ENCODE results near the gene TMEM106C.

The TMEM106C gene

DNA sequence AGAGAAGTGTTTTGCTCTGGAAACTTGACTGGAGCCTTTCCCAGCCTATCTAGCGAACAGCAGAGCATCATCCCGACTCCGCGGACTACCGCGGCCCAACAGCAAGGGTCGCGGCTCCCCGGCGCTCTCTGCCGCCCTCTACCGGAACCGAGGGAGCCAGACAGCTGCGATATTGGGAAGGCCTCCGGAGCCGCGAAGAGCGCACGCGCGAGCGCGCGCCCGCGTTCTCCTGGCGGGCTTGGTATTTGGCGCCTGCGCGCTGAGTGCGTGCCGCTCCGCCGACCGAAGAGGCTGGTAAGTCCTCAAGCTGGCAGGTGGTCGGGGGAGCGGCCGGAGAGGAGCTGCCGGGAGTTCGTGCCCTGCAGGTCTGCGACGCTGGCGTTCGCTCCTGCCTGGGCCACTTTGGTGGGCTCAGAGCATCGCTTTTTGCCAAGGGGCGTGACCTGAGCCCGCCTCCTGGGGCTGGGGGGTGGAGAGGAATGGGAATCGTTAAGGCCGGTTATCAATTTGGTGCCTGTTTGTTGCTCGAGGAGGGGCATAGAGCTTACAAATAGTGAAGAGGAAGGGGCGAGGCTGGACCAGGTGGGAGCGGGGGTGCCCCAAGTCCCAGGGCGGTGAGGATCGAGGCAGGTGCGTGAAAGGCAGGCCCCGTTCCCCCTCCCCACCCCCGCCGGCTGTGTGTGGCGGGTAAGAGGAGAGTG, at the start of gene TMEM106C:
Gene TMEM106C (plus strand): TSS at position 257 of the 701 bp plus-strand sequence. CDS start 641 bp downstream, outside the sequence.
- no peak for TF ChIP-seq JUND (IDR thresholded peaks at IDR 0.05; ENCODE audit: low read depth)
- in situ Hi-C loops (cut with HindIII; ENCODE audit: low pct_unique_long_range_greater_than_20kb, low sequenced_read_pairs): no loop called here
- DNase-seq (ENCODE audit: low read depth in 1 of 2, low spot score in 1 of 2): peak; percentile 95 to 98

DNA sequence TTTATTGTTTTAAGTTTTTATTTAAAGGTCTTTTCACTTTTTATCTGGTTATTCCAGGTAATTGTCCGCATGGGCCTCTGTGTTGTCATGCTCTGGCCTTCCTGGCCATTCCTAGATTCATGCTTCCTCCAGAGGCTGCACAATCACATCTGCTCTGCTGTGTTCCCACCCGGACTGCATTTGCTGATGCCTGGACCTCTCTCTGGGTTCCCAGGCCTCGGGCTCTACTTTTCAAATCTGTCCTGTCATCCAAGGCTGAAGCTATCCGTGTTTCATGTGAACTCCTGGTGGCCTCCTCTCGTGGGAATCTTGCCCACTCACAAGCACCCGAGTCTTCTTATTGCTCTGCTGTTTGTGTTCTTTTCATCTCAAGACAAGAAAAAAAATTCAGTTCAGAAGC, 42.5 kb upstream of the TMEM106C start:
- no peak for TF ChIP-seq JUND (IDR thresholded peaks at IDR 0.05; ENCODE audit: low read depth)
- in situ Hi-C loops (cut with HindIII; ENCODE audit: low pct_unique_long_range_greater_than_20kb, low sequenced_read_pairs): no loop called here
- DNase-seq (ENCODE audit: low read depth in 1 of 2, low spot score in 1 of 2): no peak

- in situ Hi-C loops (cut with HindIII; ENCODE audit: low pct_unique_long_range_greater_than_20kb, low sequenced_read_pairs): no loop called here
- no peak for DNase-seq (ENCODE audit: low read depth in 1 of 2, low spot score in 1 of 2)
- no peak for TF ChIP-seq JUND (IDR thresholded peaks at IDR 0.05; ENCODE audit: low read depth)
These were observed 41.5 kb upstream of the TMEM106C start for GRCh38 chr12:47921907-47922306.

DNA sequence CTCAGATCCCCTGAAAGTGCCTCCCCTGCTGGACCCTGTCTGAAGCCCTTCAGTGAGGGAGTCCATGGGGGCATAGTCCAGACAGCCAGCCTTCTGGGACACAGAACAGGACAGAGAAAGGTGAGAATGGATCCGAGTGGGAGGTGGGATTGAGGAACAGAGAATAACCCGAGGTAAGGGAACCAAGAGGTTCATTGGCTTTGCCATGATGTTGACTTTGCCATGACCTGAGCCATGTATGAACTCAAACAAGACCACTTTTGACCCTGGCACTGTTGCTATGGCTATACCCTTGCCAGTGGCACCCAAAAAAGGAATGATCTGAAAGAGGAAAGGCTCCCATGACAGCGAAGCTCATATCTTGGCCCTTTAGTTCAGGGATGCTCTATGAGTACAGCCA, 36.0 kb upstream of the TMEM106C start:
- TF ChIP-seq JUND (IDR thresholded peaks at IDR 0.05; ENCODE audit: low read depth): no peak
- in situ Hi-C loops (cut with HindIII; ENCODE audit: low pct_unique_long_range_greater_than_20kb, low sequenced_read_pairs): no loop called here
- DNase-seq (ENCODE audit: low read depth in 1 of 2, low spot score in 1 of 2): no peak

DNA sequence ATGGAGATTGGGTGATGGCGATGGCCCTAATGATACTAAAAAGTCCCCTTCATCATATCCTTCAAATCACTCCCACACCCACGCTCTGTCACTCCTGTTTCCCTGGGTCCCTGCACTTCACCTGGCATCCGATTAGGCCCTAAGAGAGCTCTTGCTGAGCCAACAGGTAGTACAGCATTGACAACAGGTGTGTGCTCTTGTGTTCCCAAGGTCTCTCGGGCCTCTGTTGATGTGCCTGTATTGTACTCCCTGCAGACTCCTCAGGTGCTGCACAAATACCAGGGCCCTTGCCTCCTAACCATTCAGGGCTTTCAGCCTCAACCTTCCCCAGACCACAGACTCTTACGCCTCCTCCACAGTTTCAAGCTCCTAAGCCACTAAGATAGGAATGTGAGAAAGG, 32.8 kb upstream of the TMEM106C start:
- no peak for DNase-seq (ENCODE audit: low read depth in 1 of 2, low spot score in 1 of 2)
- TF ChIP-seq JUND (IDR thresholded peaks at IDR 0.05; ENCODE audit: low read depth): no peak
- in situ Hi-C loops (cut with HindIII; ENCODE audit: low pct_unique_long_range_greater_than_20kb, low sequenced_read_pairs): no loop called here

GRCh38 chr12:47931187-47931586, 32.2 kb upstream of the TMEM106C start:
- in situ Hi-C loops (cut with HindIII; ENCODE audit: low pct_unique_long_range_greater_than_20kb, low sequenced_read_pairs): no loop called here
- no peak for TF ChIP-seq JUND (IDR thresholded peaks at IDR 0.05; ENCODE audit: low read depth)
- DNase-seq (ENCODE audit: low read depth in 1 of 2, low spot score in 1 of 2): peak in 1 of 2 experiments; percentile 68

- no peak for TF ChIP-seq JUND (IDR thresholded peaks at IDR 0.05; ENCODE audit: low read depth)
- DNase-seq (ENCODE audit: low read depth in 1 of 2, low spot score in 1 of 2): no peak
- in situ Hi-C loops (cut with HindIII; ENCODE audit: low pct_unique_long_range_greater_than_20kb, low sequenced_read_pairs): no loop called here
These were observed 28.2 kb upstream of the TMEM106C start for GRCh38 chr12:47935184-47935583.

DNA sequence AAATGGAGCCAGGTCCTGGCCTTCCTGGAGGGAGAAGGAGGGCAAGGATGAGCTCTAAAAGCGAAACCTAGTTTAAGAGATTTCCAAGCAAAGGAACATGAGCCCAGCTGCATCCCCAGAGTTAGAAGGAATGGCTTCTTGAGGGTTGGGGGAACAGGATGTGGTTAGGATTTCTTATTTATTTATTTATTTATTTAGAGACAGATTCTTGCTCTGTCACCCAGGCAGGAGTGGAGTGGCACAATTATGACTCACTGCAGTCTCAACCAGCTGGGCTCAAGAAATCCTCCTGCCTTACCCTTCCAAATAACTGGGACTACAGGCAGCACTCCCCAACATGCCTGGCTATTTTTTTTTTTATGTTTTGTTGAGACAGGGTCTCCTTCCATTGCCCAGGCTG, 25.3 kb upstream of the TMEM106C start:
- no peak for DNase-seq (ENCODE audit: low read depth in 1 of 2, low spot score in 1 of 2)
- in situ Hi-C loops (cut with HindIII; ENCODE audit: low pct_unique_long_range_greater_than_20kb, low sequenced_read_pairs): no loop called here
- no peak for TF ChIP-seq JUND (IDR thresholded peaks at IDR 0.05; ENCODE audit: low read depth)

GRCh38 chr12:47938594-47938993, 24.8 kb upstream of the TMEM106C start:
- in situ Hi-C loops (cut with HindIII; ENCODE audit: low pct_unique_long_range_greater_than_20kb, low sequenced_read_pairs): no loop called here
- TF ChIP-seq JUND (IDR thresholded peaks at IDR 0.05; ENCODE audit: low read depth): no peak
- no peak for DNase-seq (ENCODE audit: low read depth in 1 of 2, low spot score in 1 of 2)

- in situ Hi-C loops (cut with HindIII; ENCODE audit: low pct_unique_long_range_greater_than_20kb, low sequenced_read_pairs): no loop called here
- TF ChIP-seq JUND (IDR thresholded peaks at IDR 0.05; ENCODE audit: low read depth): no peak
- DNase-seq (ENCODE audit: low read depth in 1 of 2, low spot score in 1 of 2): no peak
These were observed 24.3 kb upstream of the TMEM106C start for GRCh38 chr12:47939009-47939601.

DNA sequence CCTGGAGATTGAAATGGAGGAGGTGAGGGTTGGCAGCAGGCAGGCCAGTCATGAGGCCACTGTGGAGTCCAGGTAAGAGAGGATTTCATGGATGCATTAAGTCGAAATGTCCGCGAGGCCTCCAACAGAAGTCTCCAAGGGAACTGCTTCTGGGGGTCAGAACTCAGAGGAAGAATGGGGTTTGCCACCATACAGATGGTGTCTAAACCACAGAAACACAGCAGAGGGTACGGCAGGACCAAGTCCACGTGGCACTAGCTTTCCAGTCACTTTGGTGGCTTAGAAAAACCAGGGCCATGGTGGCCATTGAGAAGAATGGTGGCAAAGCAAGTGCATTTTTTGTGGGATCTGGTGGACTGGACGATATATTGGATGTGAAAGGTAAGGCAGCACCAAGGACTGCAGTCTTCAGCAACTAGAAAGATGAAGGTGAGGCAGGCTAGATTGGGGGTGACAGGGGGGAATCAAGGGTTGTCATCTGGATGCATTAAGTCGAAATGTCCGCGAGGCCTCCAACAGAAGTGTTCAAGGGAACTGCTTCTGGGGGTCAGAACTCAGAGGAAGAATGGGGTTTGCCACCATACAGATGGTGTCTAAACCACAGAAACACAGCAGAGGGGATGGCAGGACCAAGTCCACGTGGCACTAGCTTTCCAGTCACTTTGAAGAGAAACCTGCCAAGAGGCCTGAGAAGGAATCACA, 22.5 kb upstream of the TMEM106C start:
- in situ Hi-C loops (cut with HindIII; ENCODE audit: low pct_unique_long_range_greater_than_20kb, low sequenced_read_pairs): no loop called here
- DNase-seq (ENCODE audit: low read depth in 1 of 2, low spot score in 1 of 2): no peak
- TF ChIP-seq JUND (IDR thresholded peaks at IDR 0.05; ENCODE audit: low read depth): no peak

- TF ChIP-seq JUND (IDR thresholded peaks at IDR 0.05; ENCODE audit: low read depth): no peak
- in situ Hi-C loops (cut with HindIII; ENCODE audit: low pct_unique_long_range_greater_than_20kb, low sequenced_read_pairs): no loop called here
- no peak for DNase-seq (ENCODE audit: low read depth in 1 of 2, low spot score in 1 of 2)
These were observed 22.0 kb upstream of the TMEM106C start for GRCh38 chr12:47941475-47941780.

GRCh38 chr12:47941871-47942613, 21.4 kb upstream of the TMEM106C start:
- TF ChIP-seq JUND (IDR thresholded peaks at IDR 0.05; ENCODE audit: low read depth): no peak
- no peak for DNase-seq (ENCODE audit: low read depth in 1 of 2, low spot score in 1 of 2)
- in situ Hi-C loops (cut with HindIII; ENCODE audit: low pct_unique_long_range_greater_than_20kb, low sequenced_read_pairs): no loop called here
